Epidermal melanocyte (primary cell): ENCODE data around the gene CDON.

ENCODE experiments used
- DNase-seq: peaks from one replicate; pipeline ENCODE4 v3.0.0; 2011; ENCODE audit warnings: low spot score; ENCODE audit not compliant: insufficient read length

Gene CDON

GRCh38 chr11:125958872-125959400, 103.7 kb downstream of the CDON start:
- DNase-seq = no peak

GRCh38 chr11:125957618-125958332, 104.9 kb downstream of the CDON start:
- no peak for DNase-seq

GRCh38 chr11:125956391-125957134, 106.1 kb downstream of the CDON start:
- no peak for DNase-seq

- no peak for DNase-seq
These were observed 106.8 kb downstream of the CDON start for GRCh38 chr11:125955856-125956255.

- no peak for DNase-seq
These were observed 107.6 kb downstream of the CDON start for GRCh38 chr11:125954945-125955640.

- no peak for DNase-seq
These were observed 108.3 kb downstream of the CDON start for GRCh38 chr11:125954123-125954944.

- no peak for DNase-seq
These were observed 109.2 kb downstream of the CDON start for GRCh38 chr11:125953401-125953935.

- DNase-seq = no peak
These were observed 109.7 kb downstream of the CDON start for GRCh38 chr11:125952973-125953372.

GRCh38 chr11:125952559-125952958, 110.1 kb downstream of the CDON start:
- DNase-seq = no peak

GRCh38 chr11:125951731-125952130, 110.9 kb downstream of the CDON start:
- DNase-seq = no peak

- no peak for DNase-seq
These were observed 111.7 kb downstream of the CDON start for GRCh38 chr11:125950696-125951651.

GRCh38 chr11:125950178-125950490, 112.5 kb downstream of the CDON start:
- DNase-seq = no peak

- no peak for DNase-seq
These were observed 113.1 kb downstream of the CDON start for GRCh38 chr11:125949271-125950177.

GRCh38 chr11:125948278-125949051, 114.2 kb downstream of the CDON start:
- DNase-seq = no peak

- no peak for DNase-seq
These were observed 115.0 kb downstream of the CDON start for GRCh38 chr11:125947419-125948277.

- DNase-seq = no peak
These were observed 115.8 kb downstream of the CDON start for GRCh38 chr11:125946712-125947418.
